Karpas-422 (cell line): ENCODE data around the gene GABRB3. TPM values are rescaled to one million over a fixed set of nuclear protein-coding genes. Genes with fewer than 3 reads are reported as not detected.

Experiments used
- DNase-seq: peaks from one replicate; pipeline ENCODE4 v3.0.0-alpha.2; 2015
- H2AFZ ChIP-seq: fragments of 200-600 bp; sonication (generic); 2 replicates; pipeline ENCODE4 v1.6.1; 2014; ENCODE audit warnings: antibody characterized with exemption, low read length, mixed read lengths
- H3K27ac ChIP-seq: fragments of 200-600 bp; sonication (generic); 2 replicates; pipeline ENCODE4 v1.5.1; 2014; ENCODE audit warnings: mild to moderate bottlenecking, low read length, moderate library complexity
- H3K27me3 ChIP-seq: fragments of 200-600 bp; sonication (generic); 2 replicates; pipeline ENCODE4 v1.6.1; 2014; ENCODE audit warnings: low read length, mixed read lengths
- H3K36me3 ChIP-seq: fragments of 200-600 bp; sonication (generic); 2 replicates; pipeline ENCODE4 v1.6.1; 2014; ENCODE audit warnings: low read length, mixed read lengths; ENCODE audit not compliant: insufficient read depth
- H3K4me1 ChIP-seq: fragments of 200-600 bp; sonication (generic); 2 replicates; pipeline ENCODE4 v1.6.1; 2014; ENCODE audit warnings: mild to moderate bottlenecking, low read length, mixed read lengths
- H3K4me2 ChIP-seq: fragments of 200-600 bp; sonication (generic); 2 replicates; pipeline ENCODE4 v1.6.1; 2014; ENCODE audit warnings: low read length, low read depth, mild to moderate bottlenecking; ENCODE audit not compliant: poor library complexity, severe bottlenecking
- H3K4me3 ChIP-seq: fragments of 200-600 bp; sonication (generic); 2 replicates; pipeline ENCODE4 v1.5.1; 2014; ENCODE audit warnings: mild to moderate bottlenecking, antibody characterized with exemption, low read length, mixed read lengths
- H3K79me2 ChIP-seq: fragments of 200-600 bp; sonication (generic); 2 replicates; pipeline ENCODE4 v1.6.1; 2014; ENCODE audit warnings: mild to moderate bottlenecking, low read length, mixed read lengths
- H3K9ac ChIP-seq: fragments of 200-600 bp; sonication (generic); 2 replicates; pipeline ENCODE4 v1.6.0; 2014; ENCODE audit warnings: low read length
- H3K9me2 ChIP-seq: fragments of 200-600 bp; sonication (generic), shearing (Covaris generic); replicated peaks from 2 replicates; pipeline ENCODE4 v1.6.0; 2014; ENCODE audit warnings: mild to moderate bottlenecking, low read length, moderate library complexity; ENCODE audit not compliant: insufficient read depth
- H3K9me3 ChIP-seq: fragments of 300-700, 200-600 bp; sonication (generic); 2 replicates; pipeline ENCODE4 v1.6.1; 2014; ENCODE audit warnings: low read length, mixed read lengths
- H4K20me1 ChIP-seq: fragments of 200-600 bp; sonication (generic); 2 replicates; pipeline ENCODE4 v1.6.1; 2014; ENCODE audit warnings: mild to moderate bottlenecking, antibody characterized with exemption, low read length, low read depth; ENCODE audit not compliant: insufficient read depth
- total RNA-seq: library from RNA; depleted of rRNA; stranded (reverse); fragments of >200 nt; shearing (Covaris generic); gene quantifications from 2 replicates; pipeline ENCODE4 v1.2.3, GENCODE V29; 2014; ENCODE audit warnings: low replicate concordance; rRNA removed

Gene GABRB3
- total RNA-seq, 1 experiment from 2014 or later: not detected

- Histone ChIP-seq H3K9me3 (peaks cover 42% of the 10 kb centered on the region), H3K9ac (no peak overlapping the region), H3K79me2 (no peaks in the 10 kb centered on the region), H3K4me2 (no peak overlapping the region), H3K36me3 (no peaks in the 10 kb centered on the region), H3K4me3 (no peak overlapping the region), H3K27me3 (no peaks in the 10 kb centered on the region), H3K4me1 (no peaks in the 10 kb centered on the region), H2AFZ (no peak overlapping the region), H3K9me2 (no peaks in the 10 kb centered on the region), H4K20me1 (no peaks in the 10 kb centered on the region), H3K27ac (no peak overlapping the region)
- DNase-seq: no peak
Measured at GRCh38 chr15:26516102-26516980, 256.5 kb downstream of the GABRB3 start.

DNA sequence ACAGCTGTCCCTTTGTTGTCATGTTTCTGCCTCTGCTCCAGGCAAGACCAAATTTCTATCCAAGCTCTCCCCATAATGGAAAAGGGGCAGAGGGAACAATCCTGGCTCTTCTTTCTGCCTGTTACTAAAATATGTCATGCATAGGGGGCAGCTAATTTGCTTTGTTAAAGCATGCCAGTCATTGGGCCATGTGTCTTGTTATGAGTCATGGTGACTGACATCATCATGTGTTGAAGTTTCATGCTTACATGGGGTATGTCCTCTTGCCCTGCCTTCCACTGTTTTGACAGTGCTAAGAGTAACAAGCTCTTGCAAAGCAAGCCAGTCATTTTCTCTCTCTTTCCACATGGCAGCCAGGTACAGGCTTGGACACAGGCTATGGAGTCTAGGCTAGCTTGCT is 268.9 kb downstream of the GABRB3 start:
- DNase-seq: no peak
- H3K4me1 ChIP-seq: no peaks in the 10 kb centered on the region
- H3K9me2 ChIP-seq: no peaks in the 10 kb centered on the region
- no peaks in the 10 kb centered on the region for H3K27me3 ChIP-seq
- H3K9ac ChIP-seq: no peak overlapping the region
- no peak overlapping the region for H3K27ac ChIP-seq
- H3K9me3 ChIP-seq: peaks cover 55% of the 10 kb centered on the region
- H3K36me3 ChIP-seq: no peaks in the 10 kb centered on the region
- H3K4me2 ChIP-seq: no peak overlapping the region
- no peaks in the 10 kb centered on the region for H4K20me1 ChIP-seq
- H3K79me2 ChIP-seq: no peaks in the 10 kb centered on the region
- no peak overlapping the region for H3K4me3 ChIP-seq
- H2AFZ ChIP-seq: no peak overlapping the region

Other genes with a start within 250 kb of the GABRB3 start
- not detected in 2 replicates for gene GABRA5, start 94.0 kb upstream of the GABRB3 start, total RNA-seq
- not detected in 2 replicates for gene GABRG3, start 198.1 kb upstream of the GABRB3 start, total RNA-seq